Neural cell (in vitro differentiated cells): ENCODE measurements around the gene DEFB126. TPM values are rescaled to one million over a fixed set of nuclear protein-coding genes. Genes with fewer than 3 reads are reported as not detected.

ENCODE experiments used
- H2AFZ ChIP-seq: fragments of 200-600, 300-800 bp; sonication (generic), shearing (Covaris generic); 2 replicates; pipeline ENCODE4 v1.6.0; 2014; ENCODE audit warnings: low read depth, mild to moderate bottlenecking, antibody characterized with exemption, low read length, moderate library complexity
- H3F3A ChIP-seq: fragments of 200-600 bp; shearing (Covaris generic); 2 replicates; pipeline ENCODE4 v1.6.1; 2016; ENCODE audit warnings: mild to moderate bottlenecking, moderate library complexity, mixed read lengths, antibody characterized with exemption, low read length; ENCODE audit not compliant: insufficient read depth, poor library complexity, severe bottlenecking
- H3K27ac ChIP-seq: fragments of 200-600, 300-800 bp; sonication (generic), shearing (Covaris generic); 2 replicates; pipeline ENCODE4 v1.5.1; 2014; ENCODE audit warnings: mild to moderate bottlenecking, low read length, moderate library complexity
- H3K27me3 ChIP-seq: fragments of 300-800, 200-600 bp; sonication (generic), shearing (Covaris generic); 2 replicates; pipeline ENCODE4 v1.6.0; 2014; ENCODE audit warnings: mild to moderate bottlenecking, low read depth, low read length, moderate library complexity; ENCODE audit not compliant: insufficient read depth
- H3K36me3 ChIP-seq: fragments of 300-800, 200-600 bp; sonication (generic), shearing (Covaris generic); 2 replicates; pipeline ENCODE4 v1.5.1; 2014; ENCODE audit warnings: mild to moderate bottlenecking, antibody characterized with exemption, low read length, moderate library complexity; ENCODE audit not compliant: insufficient read depth
- H3K4me2 ChIP-seq: fragments of 300-800, 200-600 bp; sonication (generic), shearing (Covaris generic); 2 replicates; pipeline ENCODE4 v1.6.0; 2014; ENCODE audit warnings: mild to moderate bottlenecking, low read length
- H3K4me3 ChIP-seq: fragments of 300-800, 200-600 bp; sonication (generic), shearing (Covaris generic); 2 replicates; pipeline ENCODE4 v1.5.1; 2014; ENCODE audit warnings: mild to moderate bottlenecking, low read length, moderate library complexity
- H3K79me2 ChIP-seq: fragments of 200-600 bp; shearing (Covaris generic); replicated peaks from 2 replicates; pipeline ENCODE4 v1.6.0; 2014; ENCODE audit warnings: mild to moderate bottlenecking, low read length, moderate library complexity; ENCODE audit not compliant: insufficient read depth
- H3K9ac ChIP-seq: fragments of 300-800, 200-600 bp; sonication (generic), shearing (Covaris generic); 2 replicates; pipeline ENCODE4 v1.6.1; 2016; ENCODE audit warnings: mild to moderate bottlenecking, low read length, mixed read lengths
- H3K9me2 ChIP-seq: fragments of 200-600 bp; shearing (Covaris generic); 2 replicates; pipeline ENCODE4 v1.6.1; 2016; ENCODE audit warnings: mild to moderate bottlenecking, low read length, mixed read lengths; ENCODE audit not compliant: insufficient read depth
- H3K9me3 ChIP-seq: fragments of 200-600, 300-800 bp; sonication (generic), shearing (Covaris generic); 2 replicates; pipeline ENCODE4 v1.6.1; 2016; ENCODE audit warnings: mild to moderate bottlenecking, mixed run types, low read length, moderate library complexity, mixed read lengths
- H4K20me1 ChIP-seq: fragments of 200-600 bp; shearing (Covaris generic); 2 replicates; pipeline ENCODE4 v1.6.1; 2016; ENCODE audit warnings: mild to moderate bottlenecking, mixed run types; ENCODE audit not compliant: insufficient read depth
- EP300 ChIP-seq: fragments of 450-650 bp; conservative IDR thresholded peaks from 2 replicates; pipeline ENCODE4 v1.6.1; 2014; ENCODE audit warnings: antibody characterized with exemption, mild to moderate bottlenecking, moderate library complexity; ENCODE audit not compliant: poor library complexity, severe bottlenecking
- EZH2 ChIP-seq: fragments of 200-600, 300-800 bp; shearing (Covaris generic), sonication (generic); IDR thresholded peaks from 2 replicates; pipeline ENCODE4 v1.6.1; 2014; ENCODE audit warnings: antibody characterized with exemption, low read length, borderline replicate concordance, mild to moderate bottlenecking; ENCODE audit not compliant: insufficient read depth, poor library complexity, severe bottlenecking
- MXI1 ChIP-seq: fragments of 450-650 bp; conservative IDR thresholded peaks from 2 replicates; pipeline ENCODE4 v1.6.1; 2014; ENCODE audit warnings: antibody characterized with exemption, mild to moderate bottlenecking; ENCODE audit not compliant: poor library complexity, severe bottlenecking
- POLR2AphosphoS5 ChIP-seq: IDR thresholded peaks from 2 replicates; pipeline ENCODE4 v1.6.1; 2012
- RAD21 ChIP-seq: fragments of 450-650 bp; conservative IDR thresholded peaks from 2 replicates; pipeline ENCODE4 v1.6.1; 2014; ENCODE audit warnings: antibody characterized with exemption, mild to moderate bottlenecking, moderate library complexity
- SMC3 ChIP-seq: fragments of 450-650 bp; conservative IDR thresholded peaks from 2 replicates; pipeline ENCODE4 v1.6.1; 2014; ENCODE audit warnings: antibody characterized with exemption, mild to moderate bottlenecking, moderate library complexity; ENCODE audit not compliant: poor library complexity
- TAF1 ChIP-seq: IDR thresholded peaks from 2 replicates; pipeline ENCODE4 v1.6.1; 2012; ENCODE audit warnings: low read depth
- polyA plus RNA-seq: library from polyadenylated mRNA; depleted of rRNA; stranded (reverse); fragments of >200 nt; gene quantifications from 2 replicates; pipeline ENCODE4 v1.2.3, GENCODE V29; 2014
- TF ChIP-seq, protein P1 (sequence below): IDR thresholded peaks from 2 replicates; pipeline ENCODE4 v1.6.1; 2012; ENCODE audit warnings: borderline replicate concordance
- TF ChIP-seq, protein P2 (sequence below): fragments of 450-650 bp; IDR thresholded peaks from 2 replicates; pipeline ENCODE4 v1.5.1; 2014; ENCODE audit warnings: antibody characterized with exemption, mild to moderate bottlenecking, moderate library complexity; ENCODE audit not compliant: poor library complexity, severe bottlenecking

The DEFB126 gene
- polyA plus RNA-seq, 1 donor from 2014 or later = not detected

DNA sequence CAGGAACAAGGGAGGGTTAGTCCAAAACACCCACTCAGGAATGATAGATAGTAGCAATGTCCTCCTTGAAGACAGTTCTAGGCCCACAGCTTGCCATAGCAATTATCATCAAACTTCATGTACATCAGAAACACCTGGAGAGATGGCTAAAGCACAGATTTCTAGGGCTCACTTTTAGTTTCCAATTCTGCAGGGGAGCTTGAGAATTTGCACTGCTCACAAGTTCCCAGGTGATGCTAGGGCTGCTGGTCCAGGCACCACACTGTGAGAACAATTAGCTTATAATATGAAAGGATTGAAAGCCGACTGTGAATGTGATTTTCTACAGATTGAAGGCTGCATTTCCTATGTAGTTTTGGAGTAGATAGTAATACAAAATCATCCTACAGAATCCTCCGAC is 3.5 kb downstream of the DEFB126 start:
- no peaks in the 10 kb centered on the region for H4K20me1 ChIP-seq
- no peak overlapping the region for H3K4me2 ChIP-seq
- H2AFZ ChIP-seq = no peak overlapping the region
- TF ChIP-seq, protein P1, sequence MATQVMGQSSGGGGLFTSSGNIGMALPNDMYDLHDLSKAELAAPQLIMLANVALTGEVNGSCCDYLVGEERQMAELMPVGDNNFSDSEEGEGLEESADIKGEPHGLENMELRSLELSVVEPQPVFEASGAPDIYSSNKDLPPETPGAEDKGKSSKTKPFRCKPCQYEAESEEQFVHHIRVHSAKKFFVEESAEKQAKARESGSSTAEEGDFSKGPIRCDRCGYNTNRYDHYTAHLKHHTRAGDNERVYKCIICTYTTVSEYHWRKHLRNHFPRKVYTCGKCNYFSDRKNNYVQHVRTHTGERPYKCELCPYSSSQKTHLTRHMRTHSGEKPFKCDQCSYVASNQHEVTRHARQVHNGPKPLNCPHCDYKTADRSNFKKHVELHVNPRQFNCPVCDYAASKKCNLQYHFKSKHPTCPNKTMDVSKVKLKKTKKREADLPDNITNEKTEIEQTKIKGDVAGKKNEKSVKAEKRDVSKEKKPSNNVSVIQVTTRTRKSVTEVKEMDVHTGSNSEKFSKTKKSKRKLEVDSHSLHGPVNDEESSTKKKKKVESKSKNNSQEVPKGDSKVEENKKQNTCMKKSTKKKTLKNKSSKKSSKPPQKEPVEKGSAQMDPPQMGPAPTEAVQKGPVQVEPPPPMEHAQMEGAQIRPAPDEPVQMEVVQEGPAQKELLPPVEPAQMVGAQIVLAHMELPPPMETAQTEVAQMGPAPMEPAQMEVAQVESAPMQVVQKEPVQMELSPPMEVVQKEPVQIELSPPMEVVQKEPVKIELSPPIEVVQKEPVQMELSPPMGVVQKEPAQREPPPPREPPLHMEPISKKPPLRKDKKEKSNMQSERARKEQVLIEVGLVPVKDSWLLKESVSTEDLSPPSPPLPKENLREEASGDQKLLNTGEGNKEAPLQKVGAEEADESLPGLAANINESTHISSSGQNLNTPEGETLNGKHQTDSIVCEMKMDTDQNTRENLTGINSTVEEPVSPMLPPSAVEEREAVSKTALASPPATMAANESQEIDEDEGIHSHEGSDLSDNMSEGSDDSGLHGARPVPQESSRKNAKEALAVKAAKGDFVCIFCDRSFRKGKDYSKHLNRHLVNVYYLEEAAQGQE = no peak
- TF ChIP-seq EZH2 = no peak
- no peak for TF ChIP-seq EP300
- no peak for TF ChIP-seq RAD21
- no peak for TF ChIP-seq POLR2AphosphoS5
- TF ChIP-seq SMC3 = no peak
- TF ChIP-seq, protein P2, sequence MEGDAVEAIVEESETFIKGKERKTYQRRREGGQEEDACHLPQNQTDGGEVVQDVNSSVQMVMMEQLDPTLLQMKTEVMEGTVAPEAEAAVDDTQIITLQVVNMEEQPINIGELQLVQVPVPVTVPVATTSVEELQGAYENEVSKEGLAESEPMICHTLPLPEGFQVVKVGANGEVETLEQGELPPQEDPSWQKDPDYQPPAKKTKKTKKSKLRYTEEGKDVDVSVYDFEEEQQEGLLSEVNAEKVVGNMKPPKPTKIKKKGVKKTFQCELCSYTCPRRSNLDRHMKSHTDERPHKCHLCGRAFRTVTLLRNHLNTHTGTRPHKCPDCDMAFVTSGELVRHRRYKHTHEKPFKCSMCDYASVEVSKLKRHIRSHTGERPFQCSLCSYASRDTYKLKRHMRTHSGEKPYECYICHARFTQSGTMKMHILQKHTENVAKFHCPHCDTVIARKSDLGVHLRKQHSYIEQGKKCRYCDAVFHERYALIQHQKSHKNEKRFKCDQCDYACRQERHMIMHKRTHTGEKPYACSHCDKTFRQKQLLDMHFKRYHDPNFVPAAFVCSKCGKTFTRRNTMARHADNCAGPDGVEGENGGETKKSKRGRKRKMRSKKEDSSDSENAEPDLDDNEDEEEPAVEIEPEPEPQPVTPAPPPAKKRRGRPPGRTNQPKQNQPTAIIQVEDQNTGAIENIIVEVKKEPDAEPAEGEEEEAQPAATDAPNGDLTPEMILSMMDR = no peak
- no peak for TF ChIP-seq TAF1
- TF ChIP-seq MXI1 = no peak
- H3K9me2 ChIP-seq = no peaks in the 10 kb centered on the region
- H3K79me2 ChIP-seq = no peaks in the 10 kb centered on the region
- peaks cover 6% of the 10 kb centered on the region for H3K27me3 ChIP-seq
- no peak overlapping the region for H3K27ac ChIP-seq
- H3K9ac ChIP-seq = no peak overlapping the region
- H3K36me3 ChIP-seq = no peaks in the 10 kb centered on the region
- H3F3A ChIP-seq = no peaks in the 10 kb centered on the region
- H3K4me3 ChIP-seq = no peak overlapping the region
- no peaks in the 10 kb centered on the region for H3K9me3 ChIP-seq

DNA sequence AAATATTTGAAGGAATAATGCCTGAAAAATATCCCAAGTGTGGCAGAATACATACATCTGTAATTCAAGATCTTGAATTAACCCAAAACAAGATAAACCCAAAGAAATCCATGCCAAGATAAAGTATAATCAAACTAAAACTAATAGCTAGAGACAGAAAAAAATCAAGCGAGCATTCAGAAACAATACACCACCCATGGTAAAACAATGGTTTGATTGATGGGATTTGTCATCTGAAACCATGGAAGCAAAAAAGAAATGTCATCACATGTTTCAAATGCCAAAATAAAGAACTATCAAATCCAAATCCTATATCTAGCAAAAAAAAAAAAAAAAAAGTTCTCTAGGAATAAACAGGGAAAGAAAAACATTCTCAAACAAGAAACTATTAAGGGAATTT is 9.7 kb downstream of the DEFB126 start:
- H2AFZ ChIP-seq = no peak overlapping the region
- no peak overlapping the region for H3K4me2 ChIP-seq
- H3F3A ChIP-seq = no peaks in the 10 kb centered on the region
- no peaks in the 10 kb centered on the region for H3K36me3 ChIP-seq
- H3K27me3 ChIP-seq = no peaks in the 10 kb centered on the region
- H4K20me1 ChIP-seq = no peaks in the 10 kb centered on the region
- no peaks in the 10 kb centered on the region for H3K9me3 ChIP-seq
- no peak for TF ChIP-seq TAF1
- no peak overlapping the region for H3K9ac ChIP-seq
- H3K27ac ChIP-seq = no peak overlapping the region
- H3K79me2 ChIP-seq = no peaks in the 10 kb centered on the region
- H3K4me3 ChIP-seq = no peak overlapping the region
- no peaks in the 10 kb centered on the region for H3K9me2 ChIP-seq

DNA sequence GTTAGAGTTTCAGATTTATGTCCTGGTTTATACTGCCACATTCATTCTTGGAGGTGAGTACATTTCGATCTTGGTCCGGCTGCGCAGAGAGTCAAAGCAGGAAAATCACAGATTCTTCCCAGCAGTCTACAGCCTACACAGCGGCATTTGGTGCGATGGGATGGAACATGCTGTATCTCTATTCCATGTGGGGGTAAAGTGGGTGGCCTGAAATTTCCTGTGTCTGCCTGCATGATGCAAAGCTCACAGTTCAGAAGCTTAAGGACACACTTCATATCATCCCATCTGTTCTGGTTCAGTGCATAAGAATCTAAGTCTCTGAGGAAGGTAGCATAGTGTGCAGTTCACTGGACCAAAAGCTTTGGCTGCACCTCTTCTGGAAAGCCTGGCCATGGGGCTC is 14.8 kb downstream of the DEFB126 start, which contains the start of gene DEFB127:
Gene DEFB127, plus strand, starts transcription at position 301 of the 400 bp plus-strand sequence. Its CDS starts 91 bp downstream, at position 392.
- Histone ChIP-seq H3K9me3 (no peaks in the 10 kb centered on the region), H3K4me2 (no peak within 1 kb of the TSS), H3K36me3 (no peaks in the 10 kb centered on the region), H3K27me3 (peaks cover 5% of the 10 kb centered on the region), H3K9ac (no peak within 1 kb of the TSS), H2AFZ (no peak within 1 kb of the TSS), H3K9me2 (no peaks in the 10 kb centered on the region), H3F3A (no peaks in the 10 kb centered on the region), H4K20me1 (no peaks in the 10 kb centered on the region), H3K27ac (no peak within 1 kb of the TSS), H3K4me3 (no peak within 1 kb of the TSS), H3K79me2 (no peaks in the 10 kb centered on the region)
- no peak for TF ChIP-seq RAD21
- no peak for TF ChIP-seq SMC3
- TF ChIP-seq EP300 = no peak
- no peak for TF ChIP-seq MXI1
- no peak for TF ChIP-seq EZH2
- TF ChIP-seq POLR2AphosphoS5 = no peak
- TF ChIP-seq, protein P1 = no peak
- TF ChIP-seq TAF1 = no peak
- TF ChIP-seq, protein P2 = no peak
